Stimulated activated CD8-positive, alpha-beta memory T cell treated with anti-CD3 and anti-CD28 coated beads, Interleukin-7, amount 100 ng/mL, for 24 hours (primary cell): ENCODE measurements around the gene FKBP3.
"Not testable (repeated sequence)": the region's sequence is repeated elsewhere in the genome, so short reads cannot be mapped to it uniquely, and the experiment has no call there.

Experiments used
- DNase-seq: peaks from one replicate; pipeline ENCODE4 v3.0.0-alpha.2; 2020; ENCODE audit warnings: low read depth

FKBP3 gene

GRCh38 chr14:45134051-45134958 lies at the start of gene FKBP3:
Gene FKBP3, minus strand, starts transcription at chr14:45134481. Its CDS starts 25 bp downstream, at chr14:45134456.
- peak; percentile 86 for DNase-seq

GRCh38 chr14:45181806-45182205 lies 47.5 kb upstream of the FKBP3 start:
- DNase-seq, result no peak

DNA sequence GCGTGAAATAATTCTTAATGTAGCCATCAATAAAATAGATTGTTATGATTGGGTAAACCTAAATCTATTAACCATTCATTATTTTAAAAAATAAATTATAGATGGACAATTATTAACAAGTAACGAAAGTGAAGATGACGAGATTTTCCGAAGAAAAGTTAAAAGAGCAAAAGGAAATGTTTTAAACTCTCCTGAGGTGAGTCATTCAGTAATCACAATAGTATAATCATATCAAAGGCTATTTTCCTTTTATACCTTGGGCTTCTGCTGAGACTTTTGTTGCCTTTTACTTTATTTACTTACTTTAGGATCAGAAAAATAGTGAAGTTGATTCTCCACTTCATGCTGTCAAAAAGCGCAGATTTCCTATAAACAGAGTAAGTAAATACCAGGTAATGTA lies 47.0 kb upstream of the FKBP3 start:
- no peak for DNase-seq

DNA sequence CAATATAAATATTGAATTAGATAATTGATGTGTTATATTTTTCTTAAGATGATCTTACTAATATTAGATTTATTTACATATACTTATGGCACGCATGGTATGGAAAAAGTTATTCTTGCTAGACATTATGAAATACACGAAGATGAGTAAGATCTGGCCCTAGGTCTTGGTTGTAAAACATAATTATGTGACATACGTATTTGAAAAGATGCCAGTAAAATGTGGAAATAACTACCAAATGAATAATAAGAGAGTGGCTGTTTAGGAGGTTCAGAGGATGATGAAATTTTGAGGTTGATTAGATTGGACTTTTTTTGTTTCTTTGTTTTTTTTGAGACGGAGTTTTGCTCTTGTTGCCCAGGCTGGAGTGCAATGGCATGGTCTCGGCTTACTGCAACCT lies 42.8 kb upstream of the FKBP3 start:
- DNase-seq, result no peak

DNA sequence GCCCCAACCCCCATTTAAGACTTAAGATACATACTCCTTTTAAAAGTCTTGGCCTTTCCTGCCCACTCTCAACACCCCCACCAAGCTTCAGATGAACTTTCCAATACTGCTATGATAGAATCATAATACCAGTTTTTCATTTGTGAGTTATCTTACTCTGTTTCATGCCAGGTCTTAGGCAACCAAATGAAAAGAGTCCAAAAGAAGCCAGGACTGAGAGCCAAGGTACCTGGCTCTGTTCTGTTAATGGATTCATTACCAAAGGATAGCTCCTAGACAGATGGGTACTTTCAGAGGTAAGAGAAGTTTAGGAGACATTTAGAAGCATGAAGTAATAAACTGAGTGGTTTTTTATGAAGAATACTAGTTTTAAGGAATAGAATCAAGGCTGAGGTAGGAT lies 35.6 kb upstream of the FKBP3 start:
- DNase-seq, result no peak

DNA sequence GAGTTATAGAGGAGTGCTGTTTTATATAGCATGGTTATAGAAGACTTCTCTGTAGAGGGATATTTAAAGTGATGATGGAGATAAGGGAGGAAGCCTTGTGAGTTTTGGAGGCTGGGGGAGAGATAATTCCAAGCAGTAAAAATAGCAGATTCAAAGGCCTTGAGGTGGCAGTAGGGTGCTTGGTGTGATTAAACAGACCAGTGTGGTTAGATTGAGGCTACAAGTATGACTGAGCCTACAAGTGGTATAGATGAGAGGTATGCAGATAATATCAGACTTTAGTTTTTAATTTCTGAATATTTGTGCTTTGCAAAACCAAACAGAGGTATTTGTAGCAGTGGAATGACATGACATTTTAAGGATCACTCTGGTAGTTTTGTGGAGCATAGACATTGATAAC lies 21.8 kb upstream of the FKBP3 start:
- no peak for DNase-seq

DNA sequence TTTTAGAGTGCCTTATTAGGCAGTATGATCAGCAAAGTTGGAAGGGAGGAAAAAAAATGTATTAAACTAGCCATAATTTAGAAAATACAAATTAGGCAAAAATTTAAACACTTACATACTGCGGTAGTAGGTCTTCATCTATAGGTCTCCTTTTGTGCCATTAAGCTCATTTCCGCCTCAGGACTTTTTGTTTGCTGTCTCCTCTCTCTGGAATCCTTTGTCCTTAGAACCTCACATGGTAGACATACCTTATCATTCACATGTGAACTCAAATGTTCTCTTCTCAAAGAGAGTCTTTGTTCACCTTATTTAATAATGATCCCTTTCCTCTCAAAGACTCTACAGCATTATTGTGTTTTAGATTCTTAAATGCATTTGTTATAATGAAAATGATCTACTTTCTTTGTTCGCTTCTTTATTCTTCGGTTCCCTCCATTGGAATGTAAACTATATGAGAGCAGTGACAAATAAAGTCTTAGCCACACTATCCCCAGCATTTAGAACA lies 16.2 kb upstream of the FKBP3 start:
- no peak for DNase-seq

DNA sequence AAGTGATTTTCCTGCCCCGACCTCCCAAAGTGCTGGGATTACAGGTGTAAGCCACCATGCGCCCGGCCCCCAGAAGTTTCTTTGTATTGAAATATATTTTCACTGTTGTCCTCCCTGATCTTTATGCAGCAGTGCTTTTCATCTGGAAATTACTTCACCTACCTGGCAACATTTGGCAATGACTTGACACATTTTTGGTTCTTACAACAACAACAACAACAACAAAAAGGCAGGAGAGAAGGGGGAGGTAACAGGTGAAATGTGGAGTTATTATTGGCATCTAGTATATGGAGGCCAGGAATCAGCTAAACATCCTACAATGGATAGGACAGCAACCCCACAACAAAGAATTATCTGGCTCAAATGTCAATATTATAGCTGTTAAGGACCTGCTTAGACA lies 15.3 kb upstream of the FKBP3 start:
- no peak for DNase-seq

DNA sequence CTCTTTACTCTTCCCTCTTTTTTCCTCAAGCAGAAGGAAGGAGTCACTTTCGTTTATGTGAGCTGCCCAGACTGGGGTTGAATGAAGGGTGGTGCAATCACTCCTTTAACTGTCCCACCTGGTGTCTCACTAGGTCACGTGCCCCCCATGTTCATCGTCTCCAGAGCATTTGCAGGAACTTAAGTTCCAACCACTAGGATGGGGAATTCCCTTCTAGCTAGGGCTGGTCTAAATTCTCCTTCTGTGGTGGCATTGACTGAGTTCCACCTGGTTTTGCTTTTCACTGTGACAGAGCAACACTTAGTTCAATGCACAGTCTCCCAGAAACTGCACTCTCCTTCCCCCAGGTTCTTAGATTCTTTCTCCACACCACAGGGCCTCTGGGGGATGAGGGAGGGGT lies 10.9 kb upstream of the FKBP3 start:
- DNase-seq, result no peak

GRCh38 chr14:45144658-45145057 lies 10.4 kb upstream of the FKBP3 start:
- DNase-seq, result no peak

DNA sequence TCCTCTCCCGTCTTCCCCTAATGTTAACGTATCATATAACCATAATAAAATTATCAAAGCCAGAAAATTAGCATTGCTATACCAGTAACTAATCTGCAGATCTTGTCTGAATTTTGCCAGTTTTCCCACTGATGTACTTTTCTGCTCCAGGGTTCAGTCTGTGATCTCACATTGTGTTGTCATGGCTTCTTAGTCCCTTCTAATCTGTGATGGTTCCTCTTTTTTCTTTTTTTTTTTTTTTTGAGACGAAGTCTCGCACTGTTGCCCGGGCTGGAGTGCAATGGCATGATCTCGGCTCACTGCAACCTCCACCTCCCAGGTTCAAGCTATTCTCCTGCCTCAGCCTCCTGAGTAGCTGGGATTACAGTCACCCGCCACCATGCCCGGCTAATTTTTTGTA lies 7.8 kb upstream of the FKBP3 start:
- not testable (repeated sequence) for DNase-seq

DNA sequence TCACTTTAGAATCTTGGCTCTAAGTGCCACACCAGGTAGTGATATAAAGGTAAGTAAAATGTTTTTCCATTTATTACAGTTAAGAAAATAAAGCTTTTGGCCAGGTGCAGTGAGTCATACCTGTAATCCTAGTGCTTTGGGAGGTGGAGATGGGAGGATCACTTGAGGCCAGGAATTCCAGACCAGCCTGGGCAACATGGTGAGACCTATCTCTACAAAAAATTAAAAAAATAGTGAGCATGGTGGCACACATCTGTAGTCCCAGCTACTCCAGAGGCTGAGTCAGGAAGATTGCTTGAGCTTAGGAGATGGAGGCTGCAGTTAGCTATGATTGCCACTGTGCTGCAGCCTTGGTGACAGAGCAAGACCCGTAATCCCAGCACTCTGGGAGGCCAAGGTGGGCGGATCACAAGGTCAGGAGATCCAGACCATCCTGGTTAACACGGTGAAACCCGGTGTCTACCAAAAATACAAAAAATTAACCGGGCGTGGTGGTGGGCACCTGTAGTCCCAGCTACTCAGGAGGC lies 6.4 kb upstream of the FKBP3 start:
- DNase-seq, result no peak

DNA sequence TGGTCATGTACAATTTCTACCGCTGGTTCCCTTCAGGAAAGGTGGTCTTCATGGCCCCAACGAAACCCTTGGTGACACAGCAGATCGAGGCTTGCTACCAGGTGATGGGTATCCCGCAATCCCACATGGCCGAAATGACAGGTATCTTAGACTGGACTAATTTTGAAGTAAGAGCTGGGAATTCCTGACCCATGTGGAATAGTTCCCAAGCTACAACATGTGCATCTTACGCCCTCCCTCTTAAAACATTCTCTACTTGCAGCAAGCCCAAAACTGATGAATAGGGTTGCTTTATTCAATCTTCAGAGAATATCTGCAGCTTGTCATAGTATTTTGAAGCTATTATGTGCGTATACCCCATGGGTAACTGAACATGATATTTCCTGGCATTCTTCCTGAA lies 2.1 kb upstream of the FKBP3 start:
- no peak for DNase-seq

DNA sequence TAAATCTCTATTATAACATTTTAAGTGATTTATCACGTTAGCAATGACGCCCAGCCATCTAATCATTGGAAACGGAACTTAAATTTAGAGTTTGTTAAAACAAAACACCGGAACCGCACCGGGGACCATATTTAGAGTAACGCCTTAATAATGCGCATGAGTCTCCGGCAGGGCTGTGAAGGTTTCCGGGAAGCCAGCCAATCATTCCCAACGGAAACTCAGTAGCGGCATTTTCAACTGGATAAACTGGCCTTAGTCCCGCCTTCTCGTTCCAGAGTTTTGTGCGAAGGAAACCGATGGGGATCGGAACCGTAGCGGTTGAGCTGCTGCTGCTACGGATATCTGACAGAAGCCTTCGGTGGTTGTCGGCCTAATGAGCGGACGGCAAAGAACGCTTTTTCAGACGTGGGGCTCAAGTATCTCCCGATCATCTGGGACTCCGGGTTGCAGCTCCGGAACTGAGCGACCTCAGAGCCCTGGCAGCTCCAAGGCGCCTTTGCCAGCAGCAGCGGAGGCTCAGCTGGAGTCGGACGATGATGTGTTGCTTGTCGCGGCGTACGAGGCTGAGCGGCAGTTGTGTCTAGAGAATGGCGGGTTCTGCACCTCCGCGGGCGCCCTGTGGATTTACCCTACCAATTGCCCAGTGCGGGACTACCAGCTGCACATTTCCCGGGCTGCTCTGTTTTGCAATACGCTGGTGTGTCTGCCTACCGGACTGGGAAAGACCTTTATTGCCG lies 1.5 kb upstream of the FKBP3 start, which contains the start of gene FANCM:
FANCM (plus strand) TSS at position 272 of the 737 bp plus-strand sequence; CDS start at position 374, 102 bp downstream.
- peak; percentile 61 for DNase-seq

- DNase-seq, result no peak
Measured at GRCh38 chr14:45135156-45135555, 875 bp upstream of the FKBP3 start.

- DNase-seq, result no peak
Measured at GRCh38 chr14:45133683-45134050, 614 bp downstream of the FKBP3 start.

DNA sequence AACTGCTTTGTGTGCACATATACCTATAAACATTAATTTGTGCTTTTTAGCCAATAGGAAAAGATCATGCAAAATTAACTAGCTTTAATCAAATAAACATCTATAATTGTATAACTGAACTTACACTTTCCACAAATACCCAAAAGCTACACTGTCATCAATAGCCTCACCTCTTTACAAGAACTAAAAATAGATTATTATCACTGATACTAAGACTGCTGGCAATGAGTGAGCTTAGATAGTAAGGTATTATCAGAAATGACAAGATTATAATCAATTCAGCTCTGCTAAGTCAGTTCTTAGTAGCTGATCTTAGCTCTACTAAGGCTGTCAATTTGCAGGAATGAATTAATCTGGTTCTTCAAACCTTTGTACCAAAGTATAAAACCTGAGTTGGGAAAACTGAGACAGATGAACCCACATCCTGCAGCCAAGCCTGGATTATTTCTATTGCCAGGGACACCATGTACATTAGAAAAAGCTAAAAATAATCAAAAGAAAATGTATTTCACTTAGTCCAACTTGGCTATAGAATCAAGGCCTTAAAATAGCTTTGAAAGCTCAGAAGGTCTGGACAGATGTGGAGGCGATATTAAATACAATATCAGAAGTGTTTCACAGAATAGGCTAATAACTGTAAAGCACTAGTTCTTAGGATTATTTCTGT lies 5.2 kb downstream of the FKBP3 start:
- DNase-seq, result no peak

DNA sequence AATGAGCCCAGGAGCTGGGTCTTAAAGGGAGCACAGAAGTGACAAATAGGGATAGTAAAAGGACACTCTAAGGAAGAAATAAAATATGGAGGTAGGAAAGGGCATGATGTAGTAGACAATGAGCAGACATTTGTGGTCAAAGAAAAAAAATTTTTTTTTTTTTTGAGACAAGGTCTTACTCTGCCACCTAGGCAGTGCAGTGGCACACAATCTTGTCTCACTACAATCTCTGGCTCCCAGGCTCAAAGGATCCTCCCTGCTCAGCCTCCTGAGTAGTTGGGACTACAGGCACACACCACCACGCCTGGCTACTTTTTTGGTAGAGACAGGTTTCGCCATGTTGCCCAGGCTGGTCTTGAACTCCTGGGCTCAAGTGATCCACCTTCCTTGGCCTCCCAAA lies 8.5 kb downstream of the FKBP3 start:
- DNase-seq, result no peak

DNA sequence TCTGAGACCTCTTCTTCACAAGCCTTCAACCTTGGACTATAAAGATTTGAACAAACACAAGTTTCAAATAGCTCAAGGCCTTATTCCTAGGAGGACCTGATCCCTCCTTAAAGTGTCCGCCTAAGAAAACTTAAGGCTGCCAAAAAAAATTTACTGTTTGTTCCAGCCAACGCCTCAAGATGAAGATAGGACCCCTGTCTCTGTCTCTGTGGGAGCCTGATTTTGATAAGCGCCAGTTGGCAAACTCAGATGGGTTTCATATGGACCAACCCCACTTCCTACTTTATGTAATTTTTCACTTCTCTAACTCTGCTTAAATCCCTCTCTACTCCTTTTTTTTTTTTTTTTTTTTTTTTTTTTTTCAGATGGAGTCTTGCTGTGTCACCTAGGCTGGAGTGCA lies 11.0 kb downstream of the FKBP3 start:
- no peak for DNase-seq

DNA sequence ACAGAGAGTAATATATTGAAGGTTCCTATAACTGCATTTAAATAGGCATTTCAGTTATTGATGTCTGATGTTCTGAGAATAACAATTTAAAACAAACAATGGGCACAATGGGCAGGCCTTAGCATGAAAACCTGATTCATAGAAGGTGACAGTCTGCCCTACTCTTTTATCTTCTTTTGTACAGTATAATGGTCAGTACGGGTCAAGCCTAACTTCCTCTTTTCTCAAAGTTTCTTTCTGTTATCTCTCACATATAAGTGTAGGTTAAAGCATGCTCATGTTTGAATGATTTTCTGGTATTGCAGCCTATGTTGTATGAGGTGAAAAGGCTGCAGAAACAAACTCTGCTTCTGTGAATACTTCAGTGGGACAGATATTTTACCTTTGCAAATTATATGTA lies 14.2 kb downstream of the FKBP3 start:
- DNase-seq, result no peak

- no peak for DNase-seq
Measured at GRCh38 chr14:45118594-45118993, 15.7 kb downstream of the FKBP3 start.

DNA sequence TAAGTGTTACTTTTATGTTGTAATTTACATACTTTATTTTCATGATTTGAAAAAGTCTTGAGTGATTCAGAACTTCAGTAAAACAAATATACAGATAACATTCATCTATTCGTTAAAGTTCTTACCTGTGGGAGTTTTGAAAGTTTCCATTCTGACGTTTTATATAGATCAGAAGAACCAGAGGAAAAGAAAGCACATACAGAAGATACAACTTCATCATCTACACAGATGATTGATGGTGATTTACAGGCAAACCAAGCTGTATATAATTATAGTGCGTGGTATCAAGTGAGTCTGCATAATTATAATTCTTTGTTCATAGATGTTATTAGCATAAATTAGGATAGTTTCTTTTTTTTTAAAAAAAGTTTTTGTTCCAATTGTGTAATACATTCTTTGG lies 20.0 kb downstream of the FKBP3 start:
- no peak for DNase-seq
